Adipose tissue (tissue), 3 donors: ENCODE data around the gene ELP5. TPM values are rescaled to one million over a fixed set of nuclear protein-coding genes. Genes with fewer than 3 reads are reported as not detected.

ENCODE experiments used
- H3K27ac ChIP-seq: one replicate; pipeline ENCODE4 v1.5.1; 2013; ENCODE audit warnings: low read depth, low read length
- whole genome bisulfite sequencing, 3 donors: extraction: QIAGEN DNeasy Blood & Tissue Kit; methylation state at CpG; one replicate each; pipeline ENCODE4 v1.1.7; 2013; 5-methylcytosine and 5-hydroxymethylcytosine counted together
- polyA plus RNA-seq, 3 donors: library from polyadenylated mRNA; stranded (reverse); fragments of 200-250 nt; gene quantifications; one replicate each; pipeline ENCODE4 v1.2.3, GENCODE V29; 2013
- donor health status: healthy with polysubstance abuse.
- donor health status: Bipolar disorder and iron deficiency.
- donor health status: healthy.

ELP5 gene, protein sequence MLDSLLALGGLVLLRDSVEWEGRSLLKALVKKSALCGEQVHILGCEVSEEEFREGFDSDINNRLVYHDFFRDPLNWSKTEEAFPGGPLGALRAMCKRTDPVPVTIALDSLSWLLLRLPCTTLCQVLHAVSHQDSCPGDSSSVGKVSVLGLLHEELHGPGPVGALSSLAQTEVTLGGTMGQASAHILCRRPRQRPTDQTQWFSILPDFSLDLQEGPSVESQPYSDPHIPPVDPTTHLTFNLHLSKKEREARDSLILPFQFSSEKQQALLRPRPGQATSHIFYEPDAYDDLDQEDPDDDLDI
- polyA plus RNA-seq = 10 to 100 TPM; 19.0 to 64.1 (median 40.3) TPM

DNA sequence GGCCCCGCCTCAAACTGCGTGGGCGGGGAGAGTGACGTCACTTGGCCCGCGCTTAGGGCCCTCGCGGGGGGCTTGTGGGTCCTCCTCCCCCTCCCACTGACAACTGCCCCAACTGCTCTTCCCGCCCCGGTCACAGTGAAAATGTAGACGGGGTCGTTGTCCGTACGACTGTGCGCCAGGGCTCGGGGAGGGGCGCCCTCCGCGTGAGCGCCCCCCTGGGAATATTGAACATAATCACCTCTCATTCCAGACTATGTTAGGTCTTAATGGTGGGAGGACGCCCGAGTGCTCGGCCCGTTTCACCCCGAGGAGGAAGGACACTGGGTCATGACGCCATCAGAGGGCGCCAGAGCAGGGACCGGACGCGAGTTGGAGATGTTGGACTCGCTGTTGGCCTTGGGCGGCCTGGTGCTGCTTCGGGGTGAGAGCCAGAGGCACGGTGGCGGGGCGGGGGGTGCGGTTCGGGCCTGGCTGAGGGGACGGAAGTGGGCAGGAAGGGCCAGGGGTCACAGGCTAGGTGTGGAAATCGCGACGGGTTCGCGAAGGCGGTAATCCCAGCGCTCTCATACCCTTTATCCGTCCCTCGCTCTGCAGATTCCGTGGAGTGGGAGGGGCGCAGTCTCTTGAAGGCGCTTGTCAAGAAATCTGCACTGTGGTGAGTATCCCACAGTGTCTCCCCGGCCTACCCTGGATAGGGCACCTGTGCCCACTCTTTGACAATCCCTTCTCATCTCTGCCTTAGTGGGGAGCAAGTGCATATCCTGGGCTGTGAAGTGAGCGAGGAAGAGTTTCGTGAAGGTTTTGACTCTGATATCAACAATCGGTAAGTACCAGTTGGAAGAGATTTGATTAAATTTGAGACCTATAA lies at the start of gene ELP5:
Gene ELP5 (plus strand): TSS at position 40 of the 868 bp plus-strand sequence. CDS start 336 bp downstream, at position 376.
- H3K27ac ChIP-seq = peak within 1 kb of the TSS; percentile 95
- 1% methylated on average over 55 of the region's 55 CpGs for WGBS, 3 donors

DNA sequence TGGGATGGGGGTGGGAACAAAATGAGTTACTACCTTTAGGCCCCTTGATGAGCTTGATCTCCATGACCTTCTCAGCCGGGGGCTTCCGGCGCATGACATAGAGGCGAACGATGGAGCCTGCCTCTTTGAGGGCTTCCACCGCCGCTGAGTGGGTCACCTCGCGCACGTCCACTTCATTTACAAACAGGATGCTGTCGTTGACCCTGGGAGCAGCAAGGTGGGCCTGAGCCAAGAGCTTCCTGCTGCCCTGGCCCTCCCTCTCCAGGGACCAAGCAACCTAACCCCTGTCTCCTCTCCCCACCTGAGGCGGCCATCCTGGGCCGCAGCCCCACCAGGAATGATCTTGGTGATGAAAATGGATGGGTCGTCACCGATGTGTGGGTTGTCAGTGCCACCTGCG lies 48.6 kb upstream of the ELP5 start:
- 92 to 93% (median 93%) methylated on average over 16 of the region's 16 CpGs for WGBS, 3 donors
- no peak overlapping the region for H3K27ac ChIP-seq

DNA sequence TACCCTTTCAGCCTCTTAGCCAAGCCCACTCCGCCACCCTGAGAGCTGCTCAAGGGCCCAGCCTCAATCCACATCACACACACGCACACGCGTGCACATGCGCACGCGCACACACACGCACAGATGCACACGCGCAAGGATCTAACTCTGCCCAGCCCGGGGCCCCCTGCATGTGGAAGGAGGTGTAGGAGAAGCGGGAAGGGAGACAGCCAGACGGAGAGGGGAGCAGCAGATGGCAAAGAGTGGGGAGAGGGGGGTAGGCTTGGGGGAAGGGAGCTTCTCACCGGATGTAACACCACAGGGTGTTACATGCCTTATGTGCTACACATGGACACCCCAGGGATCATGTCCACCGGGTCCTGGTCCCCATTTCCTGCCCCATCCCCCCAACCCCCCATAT lies 47.7 kb upstream of the ELP5 start:
- WGBS, 3 donors = 72 to 82% (median 81%) methylated on average over 15 of the region's 15 CpGs
- H3K27ac ChIP-seq = no peak overlapping the region

DNA sequence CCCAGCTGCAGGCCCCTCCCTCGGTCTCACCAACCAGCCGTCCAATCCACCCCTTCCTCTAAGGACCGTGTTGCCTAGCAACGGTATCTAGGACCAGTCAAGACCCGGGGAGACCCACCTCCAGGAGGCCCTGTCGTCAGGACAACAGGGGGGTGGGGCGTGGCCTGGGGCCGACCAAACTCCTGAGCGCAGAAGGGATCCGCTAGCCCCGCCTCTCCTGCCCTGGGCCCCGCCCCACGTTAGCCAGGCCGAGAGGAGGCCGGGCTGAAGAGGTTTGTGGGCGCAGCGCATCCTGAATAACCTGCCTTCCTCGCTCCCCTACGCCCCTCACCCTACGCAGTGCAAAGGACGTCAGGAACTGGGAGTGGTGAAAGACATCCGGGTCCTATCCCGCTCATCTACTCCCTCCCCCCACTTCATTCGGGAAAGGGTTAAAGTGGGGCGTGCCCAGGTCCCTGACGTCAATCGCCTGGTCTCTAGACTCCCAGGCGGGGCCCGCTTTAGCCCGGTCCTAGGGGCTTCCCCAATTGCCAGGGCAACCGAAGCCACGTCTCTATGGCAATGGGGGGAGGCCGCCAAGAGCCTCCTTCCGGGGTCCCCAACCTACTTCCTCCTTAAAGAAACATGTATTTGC lies 47.1 kb upstream of the ELP5 start:
- no peak overlapping the region for H3K27ac ChIP-seq
- 0 to 2% (median 1%) methylated on average over 34 of the region's 34 CpGs for WGBS, 3 donors

DNA sequence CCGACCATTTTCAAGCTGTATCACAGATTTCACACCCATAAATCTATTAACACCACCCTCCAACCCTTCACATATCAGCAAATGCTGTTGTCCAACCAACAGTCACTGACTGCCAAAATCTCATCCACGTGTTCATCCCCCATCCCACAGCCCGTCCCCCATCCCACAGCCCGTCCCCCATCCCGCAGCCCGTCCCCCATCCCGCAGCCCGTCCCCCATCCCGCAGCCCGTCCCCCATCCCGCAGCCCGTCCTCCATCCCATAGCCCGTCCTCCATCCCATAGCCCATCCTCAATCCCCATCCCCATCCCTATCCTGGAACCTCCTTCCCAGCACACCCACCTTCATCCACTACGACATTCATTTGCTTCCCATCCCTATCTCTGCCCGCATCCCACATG lies 46.5 kb upstream of the ELP5 start:
- 41 to 66% (median 51%) methylated on average over 15 of the region's 15 CpGs for WGBS, 3 donors
- no peak overlapping the region for H3K27ac ChIP-seq

DNA sequence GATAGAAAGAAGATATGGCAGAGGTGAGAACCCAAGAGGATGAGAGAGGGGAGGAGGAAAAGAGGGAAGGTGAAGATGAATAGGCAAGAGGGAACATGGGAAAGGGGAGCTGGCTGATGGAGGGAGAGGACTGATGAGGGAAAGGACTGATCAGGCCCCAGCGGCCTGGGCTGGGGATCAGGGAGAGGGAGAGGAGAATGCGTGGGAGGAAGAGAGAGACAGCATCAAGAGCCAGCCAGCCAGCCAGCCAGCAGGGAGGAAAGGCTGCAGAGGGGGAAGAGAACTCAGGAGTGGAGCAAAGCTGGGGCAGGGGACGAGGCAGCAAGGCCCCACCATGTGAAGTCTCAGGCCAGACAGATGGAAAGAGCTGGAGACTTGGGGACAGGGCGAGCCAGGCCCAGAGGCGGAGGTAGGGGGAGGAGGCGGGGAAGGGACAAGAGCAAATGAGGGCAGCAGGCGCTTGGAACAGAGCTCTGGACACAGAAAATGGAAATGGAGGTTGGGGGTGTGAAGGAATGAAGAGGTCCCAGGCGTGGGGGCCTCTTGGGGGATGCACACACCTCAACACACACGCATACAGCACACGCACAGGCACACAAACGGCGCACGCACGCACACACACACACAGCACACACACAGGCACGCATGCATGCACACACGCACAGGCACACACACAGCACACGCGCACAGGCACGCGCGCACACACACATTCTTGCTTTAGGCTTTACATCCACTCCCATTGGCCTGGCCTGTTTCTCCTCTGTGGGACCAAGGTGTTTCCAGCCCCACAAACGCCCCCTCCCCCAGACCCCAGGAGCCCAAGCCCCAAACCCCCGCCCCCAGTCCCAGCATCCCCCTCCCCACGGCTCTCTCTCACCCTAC lies 44.7 kb upstream of the ELP5 start:
- 65 to 80% (median 68%) methylated on average over 21 to 24 of the region's 24 CpGs for WGBS, 3 donors
- H3K27ac ChIP-seq = no peak overlapping the region

DNA sequence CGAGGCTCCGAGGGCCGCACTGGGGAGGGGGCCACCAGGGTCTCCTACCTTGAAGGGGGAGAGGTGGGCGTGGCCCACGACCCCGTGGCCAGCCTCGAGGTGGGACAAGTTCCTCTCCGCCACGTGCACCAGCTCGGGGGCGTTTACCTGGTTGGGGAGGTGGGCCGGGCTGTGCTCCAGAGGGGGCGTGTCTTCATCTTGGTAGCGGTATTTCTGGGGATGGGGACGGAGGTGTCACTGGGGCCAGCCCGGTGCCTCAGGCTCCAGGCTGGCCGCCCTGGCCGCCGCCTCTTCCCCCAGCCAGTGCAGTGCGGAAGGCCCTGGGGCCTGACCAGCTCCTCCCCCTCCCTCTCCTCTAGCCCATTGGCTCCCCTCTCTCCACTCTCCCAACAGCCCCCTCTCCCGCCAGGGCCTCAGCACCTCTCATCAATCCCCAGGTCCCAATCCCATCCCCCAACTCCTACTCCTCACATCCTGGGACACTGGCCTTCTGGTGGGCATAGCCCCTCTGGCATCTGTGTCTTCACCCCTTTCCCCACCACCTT lies 43.9 kb upstream of the ELP5 start:
- H3K27ac ChIP-seq = no peak overlapping the region
- WGBS, 3 donors = 49 to 71% (median 58%) methylated on average over 21 of the region's 21 CpGs

DNA sequence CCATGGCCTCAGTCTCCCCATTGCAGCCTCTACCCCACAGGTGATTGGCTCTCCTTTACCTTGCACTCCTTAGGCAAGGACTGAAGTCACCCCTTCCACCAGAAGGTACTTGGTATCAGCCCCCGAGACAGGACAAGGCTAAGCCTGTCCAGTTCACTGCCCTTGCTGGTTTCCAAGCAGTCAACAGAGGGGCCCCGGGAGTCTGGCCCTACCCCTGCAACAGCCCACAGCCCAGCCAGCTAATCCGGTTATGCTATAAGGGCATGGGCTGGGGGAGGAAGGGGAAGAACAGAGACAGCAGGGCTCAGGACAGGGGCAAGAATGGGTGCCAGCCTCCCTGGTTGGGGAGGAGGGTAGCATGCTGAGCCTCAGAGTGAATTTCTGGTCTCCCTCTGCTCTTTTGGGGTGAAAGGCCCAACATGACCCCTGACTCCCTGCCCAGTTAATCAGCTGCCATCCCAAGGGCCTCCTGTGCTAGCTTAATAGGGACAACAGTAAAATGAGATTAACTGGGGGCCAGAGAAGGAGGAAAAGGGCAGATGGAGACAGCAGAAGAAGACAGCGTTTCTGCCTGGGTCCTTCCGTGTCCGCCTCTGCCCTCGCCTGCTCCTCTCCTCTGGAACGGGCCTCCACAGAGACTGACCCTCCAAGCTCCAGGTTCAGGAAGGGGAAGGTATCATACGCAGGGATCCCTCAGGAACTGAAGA lies 43.1 kb upstream of the ELP5 start:
- 82 to 91% (median 85%) methylated on average over 9 of the region's 9 CpGs for WGBS, 3 donors
- no peak overlapping the region for H3K27ac ChIP-seq

DNA sequence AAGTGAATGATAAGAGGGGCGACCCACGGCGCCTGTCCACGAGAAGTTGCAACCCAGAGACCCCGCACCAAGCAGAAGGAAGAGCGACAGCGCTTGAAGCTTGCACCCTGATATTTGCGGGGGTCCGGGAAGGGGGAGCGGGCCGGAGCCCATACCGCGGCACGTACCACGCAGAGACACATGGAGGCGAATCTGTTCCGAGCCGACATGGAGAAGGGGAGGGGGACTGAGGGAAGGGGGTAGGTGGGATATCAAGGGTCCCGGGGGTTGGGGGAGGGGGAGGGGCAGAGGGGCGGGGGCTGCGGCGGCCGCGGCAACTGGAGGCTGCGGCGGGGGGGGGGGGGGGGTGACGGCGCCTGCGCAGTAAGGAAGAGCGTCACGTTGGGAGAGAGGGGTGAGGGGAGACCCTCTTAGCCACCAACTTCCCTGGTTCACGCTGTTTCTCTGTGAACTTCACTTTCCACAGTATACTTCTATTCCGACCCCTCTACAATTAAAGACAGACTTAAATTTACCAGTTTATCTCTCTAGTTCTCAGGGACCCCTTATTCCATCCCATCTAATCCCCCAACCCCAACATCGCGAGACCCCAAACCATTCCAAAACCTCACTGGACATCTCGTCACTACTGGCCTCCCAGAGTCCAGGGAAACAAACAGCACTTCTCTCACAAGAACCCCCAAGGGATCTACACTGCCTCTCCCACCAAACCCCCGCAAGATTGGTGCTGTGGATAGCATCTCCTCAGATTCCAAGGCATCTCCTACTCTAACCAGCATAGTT lies 40.3 kb upstream of the ELP5 start:
- no peak overlapping the region for H3K27ac ChIP-seq
- 39 to 62% (median 58%) methylated on average over 24 to 34 of the region's 37 CpGs for WGBS, 3 donors

DNA sequence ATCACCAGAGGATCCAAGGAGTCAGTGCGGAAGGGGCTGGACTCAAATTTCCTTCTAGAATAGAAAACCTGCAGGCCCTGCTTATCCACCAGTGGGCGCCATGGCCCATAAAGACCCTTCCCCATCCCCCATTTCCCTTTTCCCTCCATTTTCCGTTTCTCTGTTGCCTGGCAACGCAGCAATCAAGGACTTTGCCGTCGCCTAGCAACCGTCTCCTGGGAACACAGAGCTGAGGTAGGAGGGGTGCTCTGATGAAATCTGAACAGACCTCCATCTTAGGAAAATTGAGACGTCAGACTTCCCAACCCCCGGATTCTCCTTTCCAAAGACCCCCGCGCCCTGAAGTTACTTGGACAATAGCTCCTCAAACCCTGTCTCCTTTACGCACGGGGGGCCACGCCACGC lies 38.1 kb upstream of the ELP5 start:
- H3K27ac ChIP-seq = no peak overlapping the region
- 2 to 5% (median 3%) methylated on average over 15 of the region's 15 CpGs for WGBS, 3 donors

DNA sequence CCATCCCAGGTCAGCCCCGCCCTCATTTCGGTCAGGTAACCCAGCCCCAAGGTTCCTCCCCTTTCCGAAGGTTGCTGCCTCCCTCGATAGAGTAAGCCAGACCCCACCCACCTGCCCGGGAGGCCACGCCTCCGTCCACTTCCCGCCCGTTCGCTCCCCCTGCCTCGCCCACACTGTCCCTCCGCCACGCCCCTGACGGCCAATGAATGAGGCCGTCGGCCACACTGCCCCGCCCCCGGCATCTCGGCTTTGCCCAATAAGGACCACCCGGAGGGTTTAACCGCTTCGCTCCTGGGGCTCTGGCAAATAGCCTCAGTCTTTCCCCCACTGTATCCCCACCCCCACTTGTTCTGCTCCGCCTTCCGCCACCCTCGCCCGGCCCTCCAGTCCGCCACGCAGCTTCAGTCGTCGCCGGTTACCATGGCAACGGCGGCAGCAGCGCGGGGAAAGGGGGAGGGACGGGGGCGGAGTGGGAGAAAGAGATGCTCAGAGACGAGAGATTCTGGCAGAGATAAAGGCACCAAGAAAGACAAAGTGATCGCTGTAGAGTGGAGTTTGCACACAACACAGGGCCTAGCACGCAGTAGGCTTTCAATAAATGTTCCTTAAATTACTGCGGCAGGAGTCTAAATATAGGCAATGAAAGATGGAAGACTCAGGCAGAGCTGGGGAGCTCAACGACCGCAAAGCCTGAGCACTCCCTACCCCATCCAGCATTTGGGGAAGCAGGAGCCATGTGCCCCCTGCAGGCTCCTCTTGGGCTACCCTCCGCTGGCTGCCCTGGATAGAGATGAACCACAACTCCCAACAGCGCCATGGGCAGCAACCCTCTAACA lies 37.5 kb upstream of the ELP5 start:
- WGBS, 3 donors = 0 to 1% (median 1%) methylated on average over 44 to 45 of the region's 45 CpGs

DNA sequence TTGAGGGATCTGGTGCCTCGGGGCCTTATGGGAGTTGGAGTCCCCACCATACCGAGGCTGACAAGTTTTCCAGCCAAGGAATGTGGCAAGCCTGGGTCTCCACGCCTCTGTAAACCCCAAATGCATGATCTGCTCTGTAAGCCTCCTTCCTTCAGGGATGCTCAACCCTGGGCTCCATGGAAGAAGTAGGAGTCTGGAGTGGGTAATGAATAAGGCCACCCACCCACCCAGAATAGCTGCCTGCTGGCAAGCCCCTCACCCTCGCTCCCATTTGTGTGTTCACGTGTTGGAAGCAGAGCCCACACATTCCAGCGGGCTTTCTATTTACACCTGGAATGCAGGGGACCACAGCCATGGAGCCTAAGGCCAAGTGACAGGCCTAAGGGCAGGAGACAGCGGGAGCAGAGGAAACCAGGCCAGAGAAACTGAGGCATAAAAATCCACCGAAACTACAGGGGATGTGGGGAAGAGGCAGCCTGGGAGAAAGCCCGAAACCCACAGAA lies 36.8 kb upstream of the ELP5 start:
- no peak overlapping the region for H3K27ac ChIP-seq
- 21 to 28% (median 22%) methylated on average over 9 of the region's 9 CpGs for WGBS, 3 donors

More for the DNA sequence above, 37.5 kb upstream of the ELP5 start:
- no peak overlapping the region for H3K27ac ChIP-seq

DNA sequence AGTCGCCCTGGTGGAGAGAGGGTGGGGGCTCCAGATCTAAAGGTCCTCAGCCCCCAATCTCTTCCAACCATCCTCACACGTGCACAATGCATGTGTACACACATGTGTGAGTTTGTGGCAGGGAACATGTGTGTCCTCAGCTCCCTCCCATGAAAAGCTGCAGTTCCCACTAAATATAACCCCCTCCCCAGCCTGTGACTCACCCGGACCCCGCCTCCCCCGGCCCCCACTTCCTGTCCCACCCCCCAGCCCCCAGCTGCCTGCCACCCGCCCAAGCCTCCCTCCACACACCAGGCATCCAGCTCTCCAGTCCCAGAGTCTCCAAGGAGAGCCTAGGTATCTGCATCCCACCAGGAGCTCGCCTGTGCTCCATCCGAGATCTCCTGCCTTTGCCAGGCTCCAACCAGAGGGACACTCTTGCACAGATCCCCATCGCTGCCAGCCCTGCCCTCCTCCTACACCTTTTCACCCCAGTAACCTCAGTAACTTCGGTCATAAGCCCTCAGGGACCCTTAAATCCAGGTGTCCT lies 36.3 kb upstream of the ELP5 start:
- 8 to 27% (median 18%) methylated on average over 9 to 10 of the region's 10 CpGs for WGBS, 3 donors

DNA sequence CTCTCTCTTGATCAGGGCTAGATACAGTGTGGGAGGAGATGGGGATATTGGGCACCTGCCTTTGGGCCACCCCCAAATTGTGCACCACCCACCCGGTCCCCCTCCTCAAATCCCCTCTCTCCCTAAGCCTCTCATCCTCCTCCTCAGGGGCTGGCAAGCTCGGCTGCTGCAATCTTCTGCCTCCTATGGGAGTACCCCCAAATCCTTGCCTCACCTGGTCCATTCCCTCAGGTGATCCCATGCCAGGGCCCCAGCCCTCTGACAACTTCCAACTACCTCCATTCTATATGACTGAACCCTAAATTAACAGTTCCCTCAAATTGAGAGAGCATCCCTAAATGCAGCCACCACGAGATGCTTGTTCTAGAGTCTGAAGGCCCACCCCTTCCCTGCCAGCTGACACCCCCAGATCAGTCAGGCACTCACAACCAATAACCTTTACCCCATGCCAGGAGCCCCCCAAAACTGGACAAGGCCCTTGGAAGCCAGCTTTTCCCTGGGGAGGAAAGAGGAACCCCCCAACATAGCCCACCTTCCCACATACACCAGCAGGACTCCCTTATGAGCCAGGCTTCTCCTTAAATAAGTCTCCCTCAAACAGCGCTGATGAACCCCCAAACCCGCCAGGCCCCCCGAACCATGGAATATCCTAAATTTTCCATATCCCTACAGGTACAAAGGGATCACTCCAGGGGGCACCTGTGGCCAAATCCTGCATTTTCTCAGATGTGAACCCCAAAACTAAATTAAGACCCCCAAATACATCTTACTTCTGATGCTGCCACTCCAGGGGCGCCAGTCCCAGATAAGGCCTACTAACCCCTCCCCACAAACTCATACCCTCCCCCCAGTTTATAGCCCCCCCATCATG lies 35.5 kb upstream of the ELP5 start:
- WGBS, 3 donors = 22 to 34% (median 25%) methylated on average over 7 of the region's 7 CpGs
- H3K27ac ChIP-seq = no peak overlapping the region

More for the DNA sequence above, 36.3 kb upstream of the ELP5 start:
- H3K27ac ChIP-seq = no peak overlapping the region
